IMR-90 (cell line): ENCODE measurements around the gene TMEM8B. TPM values are rescaled to one million over a fixed set of nuclear protein-coding genes. Genes with fewer than 3 reads are reported as not detected.
A peak's percentile ranks its signal among the peaks of the same experiment; 100 is the strongest.

Experiments used
- ATAC-seq: fragments of 200-7000 bp; cut with Tn5 transposase; 2 replicates; pipeline ENCODE4 v1.9.1; 2020; ENCODE audit warnings: low read depth, mild to moderate bottlenecking, moderate library complexity
- BruUV-seq: library from RNA; stranded (reverse); fragments of 400-500 nt; replicated peaks from 2 replicates; lab custom pipeline; 2021; lab: Mats Ljungman, UMichigan
- CTCF ChIA-PET: fragments of 300-600 bp; formaldehyde crosslinking; extraction: SDS; loops from one replicate; lab custom pipeline; 2021; ENCODE audit warnings: antibody characterized with exemption; lab: Yijun Ruan, JAX
- POLR2A ChIA-PET: fragments of 300-600 bp; sonication (Branson Sonifier 250); formaldehyde crosslinking; loops from one replicate; lab custom pipeline; 2022; ENCODE audit warnings: antibody characterized with exemption; ENCODE audit not compliant: unreplicated experiment; lab: Charles Lee
- DNase-seq: peaks from one replicate; pipeline ENCODE4 v3.0.0; 2013
- H2AFZ ChIP-seq: replicated peaks from 2 replicates; pipeline ENCODE3; 2013; ENCODE audit warnings: low read length, mild to moderate bottlenecking; ENCODE audit not compliant: poor library complexity
- H2AK5ac ChIP-seq: 2 replicates; pipeline ENCODE4 v1.6.1; 2013; ENCODE audit warnings: low read depth, low read length, inconsistent platforms
- H2AK9ac ChIP-seq: replicated peaks from 2 replicates; pipeline ENCODE3; 2013; ENCODE audit warnings: mild to moderate bottlenecking, low read depth, low read length, moderate library complexity; ENCODE audit not compliant: poor library complexity
- H2BK120ac ChIP-seq: 2 replicates; pipeline ENCODE4 v1.6.1; 2013; ENCODE audit warnings: low read depth, low read length, inconsistent platforms
- H2BK15ac ChIP-seq: 3 replicates; pipeline ENCODE4 v1.6.1; 2013; ENCODE audit warnings: low read depth, low read length, inconsistent platforms
- H2BK20ac ChIP-seq: 2 replicates; pipeline ENCODE4 v1.6.1; 2013; ENCODE audit warnings: low read depth, mild to moderate bottlenecking, inconsistent platforms, low read length, moderate library complexity
- H2BK5ac ChIP-seq: 2 replicates; pipeline ENCODE4 v1.6.1; 2013; ENCODE audit warnings: mild to moderate bottlenecking, low read depth, low read length, inconsistent platforms; ENCODE audit not compliant: poor library complexity, severe bottlenecking
- H3K14ac ChIP-seq: replicated peaks from 2 replicates; pipeline ENCODE4 v1.6.1; 2013; ENCODE audit warnings: low read depth, low read length, inconsistent platforms
- H3K18ac ChIP-seq: 2 replicates; pipeline ENCODE4 v1.6.1; 2013; ENCODE audit warnings: low read depth, low read length, control low read depth
- H3K23ac ChIP-seq: 2 replicates; pipeline ENCODE4 v1.6.1; 2013; ENCODE audit warnings: low read depth, low read length, inconsistent platforms
- H3K27ac ChIP-seq: 2 replicates; pipeline ENCODE4 v1.5.1; 2013; ENCODE audit warnings: mild to moderate bottlenecking, control low read depth, low read length; ENCODE audit not compliant: insufficient read depth
- H3K27me3 ChIP-seq: 2 replicates; pipeline ENCODE4 v1.6.1; 2013; ENCODE audit warnings: low read length; ENCODE audit not compliant: control insufficient read depth, insufficient read depth
- H3K36me3 ChIP-seq: 2 replicates; pipeline ENCODE4 v1.6.1; 2013; ENCODE audit warnings: low read length, mixed read lengths; ENCODE audit not compliant: control insufficient read depth, insufficient read depth
- H3K4ac ChIP-seq: 2 replicates; pipeline ENCODE4 v1.6.1; 2013; ENCODE audit warnings: low read depth, low read length, inconsistent platforms
- H3K4me1 ChIP-seq: 2 replicates; pipeline ENCODE4 v1.6.1; 2013; ENCODE audit warnings: low read length, mixed read lengths; ENCODE audit not compliant: control insufficient read depth, insufficient read depth
- H3K4me2 ChIP-seq: 2 replicates; pipeline ENCODE4 v1.6.1; 2013; ENCODE audit warnings: low read depth, mild to moderate bottlenecking, control low read depth, low read length, moderate library complexity
- H3K4me3 ChIP-seq: 2 replicates; pipeline ENCODE4 v1.5.1; 2013; ENCODE audit warnings: low read depth, mild to moderate bottlenecking, control low read depth, low read length, moderate library complexity; ENCODE audit not compliant: insufficient read depth
- H3K56ac ChIP-seq: 2 replicates; pipeline ENCODE4 v1.6.1; 2013; ENCODE audit warnings: low read length, inconsistent platforms; ENCODE audit not compliant: insufficient read depth; ENCODE audit errors: extremely low read depth
- H3K79me1 ChIP-seq, 2 experiments: 2 replicates each; pipeline ENCODE4 v1.6.1; 2013; ENCODE audit warnings: low read length in 2 of 2, inconsistent platforms in 1 of 2, low read depth in 1 of 2
- H3K9ac ChIP-seq: 2 replicates; pipeline ENCODE4 v1.6.1; 2013; ENCODE audit warnings: low read depth, low read length, control low read depth
- H3K9me1 ChIP-seq: 2 replicates; pipeline ENCODE4 v1.6.1; 2013; ENCODE audit warnings: low read length, inconsistent platforms; ENCODE audit not compliant: insufficient read depth
- H3K9me3 ChIP-seq: 2 replicates; pipeline ENCODE4 v1.6.1; 2013; ENCODE audit warnings: low read length; ENCODE audit not compliant: control insufficient read depth, insufficient read depth
- H4K20me1 ChIP-seq: 2 replicates; pipeline ENCODE4 v1.6.1; 2013; ENCODE audit warnings: low read length, inconsistent platforms; ENCODE audit not compliant: insufficient read depth
- H4K5ac ChIP-seq: 2 replicates; pipeline ENCODE4 v1.6.1; 2013; ENCODE audit warnings: mild to moderate bottlenecking, low read depth, low read length, control low read depth
- H4K8ac ChIP-seq, 2 experiments: 2 replicates each; pipeline ENCODE4 v1.6.1; 2013; ENCODE audit warnings: low read depth in 2 of 2, low read length in 2 of 2, control low read depth in 1 of 2, inconsistent platforms in 1 of 2
- H4K91ac ChIP-seq: 2 replicates; pipeline ENCODE4 v1.6.1; 2013; ENCODE audit warnings: low read depth, low read length, inconsistent platforms; ENCODE audit not compliant: insufficient read depth
- BHLHE40 ChIP-seq: fragments of 150-350 bp; IDR thresholded peaks from 2 replicates; pipeline ENCODE4 v1.6.1; 2016; ENCODE audit warnings: mild to moderate bottlenecking, low read depth, low read length
- CEBPB ChIP-seq: IDR thresholded peaks from 2 replicates; pipeline ENCODE4 v1.6.1; 2012; ENCODE audit warnings: low read depth, low read length, improper control_type of control experiment
- CHD1 ChIP-seq: IDR thresholded peaks from 2 replicates; pipeline ENCODE4 v1.6.1; 2012; ENCODE audit warnings: low read depth, low read length, improper control_type of control experiment
- CTCF ChIP-seq: conservative IDR thresholded peaks from 2 replicates; pipeline ENCODE4 v1.5.1; 2012; ENCODE audit warnings: mild to moderate bottlenecking, low read depth, low read length, improper control_type of control experiment
- ELK1 ChIP-seq: fragments of 150-350 bp; IDR thresholded peaks from 2 replicates; pipeline ENCODE4 v1.6.1; 2016; ENCODE audit warnings: low read depth, mild to moderate bottlenecking, low read length, moderate library complexity, borderline replicate concordance
- FOS ChIP-seq: fragments of 150-350 bp; IDR thresholded peaks from 2 replicates; pipeline ENCODE4 v1.6.1; 2016; ENCODE audit warnings: low read depth, low read length
- MAFK ChIP-seq: IDR thresholded peaks from 2 replicates; pipeline ENCODE4 v1.6.1; 2012; ENCODE audit warnings: low read depth, low read length, improper control_type of control experiment
- MAZ ChIP-seq: IDR thresholded peaks from 2 replicates; pipeline ENCODE4 v1.6.1; 2012; ENCODE audit warnings: low read depth, mild to moderate bottlenecking, low read length, improper control_type of control experiment, moderate library complexity, borderline replicate concordance
- MXI1 ChIP-seq: IDR thresholded peaks from 2 replicates; pipeline ENCODE4 v1.6.1; 2012; ENCODE audit warnings: low read depth, mild to moderate bottlenecking, low read length, moderate library complexity, borderline replicate concordance
- NFE2L2 ChIP-seq: fragments of 150-350 bp; IDR thresholded peaks from 2 replicates; pipeline ENCODE4 v1.6.1; 2016; ENCODE audit warnings: low read depth, mild to moderate bottlenecking, low read length
- POLR2A ChIP-seq: IDR thresholded peaks from 2 replicates; pipeline ENCODE4 v1.6.1; 2012; ENCODE audit warnings: mild to moderate bottlenecking, low read depth, low read length
- RCOR1 ChIP-seq: IDR thresholded peaks from 2 replicates; pipeline ENCODE4 v1.6.1; 2012; ENCODE audit warnings: mild to moderate bottlenecking, low read length, improper control_type of control experiment; ENCODE audit not compliant: insufficient replicate concordance
- RFX5 ChIP-seq: IDR thresholded peaks from 2 replicates; pipeline ENCODE4 v1.8.0; 2012; ENCODE audit warnings: low read depth, mild to moderate bottlenecking, low read length, moderate library complexity
- SMC3 ChIP-seq: fragments of 150-350 bp; IDR thresholded peaks from 2 replicates; pipeline ENCODE4 v1.6.1; 2016; ENCODE audit warnings: low read depth, mild to moderate bottlenecking, antibody characterized with exemption, low read length, moderate library complexity
- USF2 ChIP-seq: fragments of 150-350 bp; IDR thresholded peaks from 2 replicates; pipeline ENCODE4 v1.6.1; 2017; ENCODE audit warnings: mild to moderate bottlenecking, antibody characterized with exemption, low read length, low read depth
- WGBS, 2 experiments: methylation state at CpG; one replicate each; pipeline versions ENCODE4 v1.1.5 to v1.1.7; 2013; ENCODE audit warnings: missing lambda C conversion rate in 2 of 2; ENCODE audit not compliant: insufficient read length in 1 of 2; ENCODE audit errors: extremely low coverage in 2 of 2; 5-methylcytosine and 5-hydroxymethylcytosine counted together
- dilution Hi-C: fragments of 300-500 bp; cut with HindIII; formaldehyde crosslinking; loops from one replicate; pipeline ENCODE4 v1.14.3; 2018; ENCODE audit warnings: low sequenced_read_pairs; ENCODE audit not compliant: unreplicated experiment
- in situ Hi-C: fragments of 300-500 bp; cut with MboI; formaldehyde crosslinking; loops from 3 replicates; pipeline ENCODE4 v1.14.3; 2019; ENCODE audit warnings: low sequenced_read_pairs, inconsistent platforms, mixed read lengths
- intact Hi-C: fragments of 100-400 bp; cut with micrococcal nuclease; formaldehyde crosslinking; loops from 2 replicates; pipeline ENCODE4 v1.10.0; 2022
- polyA plus RNA-seq, 3 experiments: library from polyadenylated mRNA; depleted of rRNA; stranded (reverse); fragments of >200 nt; gene quantifications; 2 replicates each; pipeline ENCODE4 v1.2.3, GENCODE V29; 2012; ENCODE audit warnings: low replicate concordance in 1 of 3
- total RNA-seq: library from RNA; depleted of rRNA; stranded (reverse); fragments of >200 nt; gene quantifications from 2 replicates; pipeline ENCODE4 v1.2.3, GENCODE V29; 2012

TMEM8B gene
- total and polyA plus RNA-seq, 2 of the 4 experiments (the other 2 are of a cell fraction): 0.72 to 8.3 TPM

- BruUV-seq: no TSS peak
- intact Hi-C loops (no loop called here), in situ Hi-C loops (no loop called here), dilution Hi-C loops (no loop called here)
- H2BK20ac ChIP-seq: peak within 1 kb of the TSS; percentile 98
- peak within 1 kb of the TSS; percentile 86 for H3K23ac ChIP-seq
- peak within 1 kb of the TSS; percentile 85 for H2AFZ ChIP-seq
- H3K27ac ChIP-seq: peak within 1 kb of the TSS; percentile 93
- 88% methylated on average over 8 of the region's 11 CpGs; no CpG with 5 or more reads in 1 of the 2 experiments for WGBS, 2 experiments
- H3K18ac ChIP-seq: peak within 1 kb of the TSS; percentile 65
- no peaks in the 10 kb centered on the region for H3K27me3 ChIP-seq
- H3K4me3 ChIP-seq: no peak within 1 kb of the TSS
- peak within 1 kb of the TSS; percentile 91 for H3K56ac ChIP-seq
- peak within 1 kb of the TSS; percentile 95 for H2AK9ac ChIP-seq
- no peaks in the 10 kb centered on the region for H3K36me3 ChIP-seq
- TF ChIP-seq POLR2A: no peak
- no peak for TF ChIP-seq CHD1
- TF ChIP-seq USF2: no peak
- TF ChIP-seq NFE2L2: no peak
- TF ChIP-seq BHLHE40: no peak
- TF ChIP-seq MXI1: no peak
- no peak for TF ChIP-seq CTCF
- TF ChIP-seq SMC3: no peak
- no peak for TF ChIP-seq RFX5
- no peak for TF ChIP-seq CEBPB
- no peak for TF ChIP-seq RCOR1
- no peak for TF ChIP-seq MAFK
- TF ChIP-seq ELK1: no peak
- TF ChIP-seq MAZ: no peak
- no peak for TF ChIP-seq FOS
- peak within 1 kb of the TSS; percentile 99 for H3K14ac ChIP-seq
- ChIA-PET POLR2A (no interaction called here), CTCF (no interaction called here)
- peak within 1 kb of the TSS; percentile 99 for H4K91ac ChIP-seq
- peak within 1 kb of the TSS; percentile 95 for H4K5ac ChIP-seq
- H3K9ac ChIP-seq: peak within 1 kb of the TSS; percentile 10
- DNase-seq (no peak), ATAC-seq (no peak)
- peak within 1 kb of the TSS; percentile 99 for H2BK120ac ChIP-seq
- peak within 1 kb of the TSS; percentile 100 for H3K4ac ChIP-seq
- H2BK15ac ChIP-seq: peak within 1 kb of the TSS; percentile 83
- peak within 1 kb of the TSS; percentile 30 for H3K4me2 ChIP-seq
- H2AK5ac ChIP-seq: peak within 1 kb of the TSS; percentile 99
- peaks cover 0 to 36% of the 10 kb centered on the region in 2 experiments; a peak in 2 of 4 replicates for H3K79me1 ChIP-seq
- peak within 1 kb of the TSS; percentile 98 for H2BK5ac ChIP-seq
- peaks cover 47% of the 10 kb centered on the region for H3K4me1 ChIP-seq
- no peaks in the 10 kb centered on the region for H3K9me3 ChIP-seq
- no peaks in the 10 kb centered on the region for H4K20me1 ChIP-seq
- H4K8ac ChIP-seq: peak within 1 kb of the TSS; percentile 96 to 97
- H3K9me1 ChIP-seq: peaks cover 26% of the 10 kb centered on the region
These were observed 80.2 kb downstream of the TMEM8B start, which contains the start of gene SPAAR for GRCh38 chr9:35909274-35909673. Gene SPAAR (plus strand): TSS chr9:35909490. CDS start chr9:35910464, 974 bp downstream.
